OCI-LY1 (cell line): ENCODE measurements around the gene IFT27.

ENCODE experiments used
- H2AFZ ChIP-seq: fragments of 200-600 bp; sonication (generic), shearing (Covaris generic); 2 replicates; pipeline ENCODE4 v1.6.0; 2014; ENCODE audit warnings: antibody characterized with exemption, mild to moderate bottlenecking, low read length
- H3F3A ChIP-seq: fragments of 200-600 bp; sonication (generic), shearing (Covaris generic); 2 replicates; pipeline ENCODE4 v1.6.0; 2014; ENCODE audit warnings: mild to moderate bottlenecking, antibody characterized with exemption, low read length, moderate library complexity; ENCODE audit not compliant: insufficient read depth
- H3K27ac ChIP-seq: fragments of 200-600 bp; sonication (generic); 2 replicates; pipeline ENCODE4 v1.5.1; 2014; ENCODE audit warnings: low read length, mixed run types, mild to moderate bottlenecking, low read depth; ENCODE audit not compliant: poor library complexity, severe bottlenecking
- H3K27me3 ChIP-seq: fragments of 200-600 bp; sonication (generic); 2 replicates; pipeline ENCODE4 v1.6.0; 2014; ENCODE audit warnings: antibody characterized with exemption, mild to moderate bottlenecking, low read length, moderate library complexity; ENCODE audit not compliant: insufficient read depth
- H3K36me3 ChIP-seq: fragments of 200-600 bp; sonication (generic); 2 replicates; pipeline ENCODE4 v1.6.1; 2014; ENCODE audit warnings: mild to moderate bottlenecking, antibody characterized with exemption, low read length, moderate library complexity, mixed read lengths; ENCODE audit not compliant: insufficient read depth
- H3K4me1 ChIP-seq: fragments of 200-600 bp; sonication (generic); 2 replicates; pipeline ENCODE4 v1.5.1; 2014; ENCODE audit warnings: mild to moderate bottlenecking, low read length, moderate library complexity; ENCODE audit not compliant: insufficient read depth, severe bottlenecking
- H3K4me2 ChIP-seq: fragments of 200-600 bp; sonication (generic), shearing (Covaris generic); 2 replicates; pipeline ENCODE4 v1.6.1; 2014; ENCODE audit warnings: low read length
- H3K4me3 ChIP-seq: fragments of 200-600 bp; sonication (generic); 2 replicates; pipeline ENCODE4 v1.5.1; 2014; ENCODE audit warnings: low read length, low read depth, mild to moderate bottlenecking, mixed read lengths; ENCODE audit not compliant: poor library complexity, severe bottlenecking
- H3K79me2 ChIP-seq: fragments of 200-600 bp; shearing (Covaris generic); 2 replicates; pipeline ENCODE4 v1.6.1; 2016; ENCODE audit warnings: mixed run types, low read length, mixed read lengths; ENCODE audit not compliant: insufficient read depth
- H3K9ac ChIP-seq: fragments of 200-600 bp; sonication (generic), shearing (Covaris generic); 2 replicates; pipeline ENCODE4 v1.6.1; 2014; ENCODE audit warnings: mild to moderate bottlenecking, low read length, mixed read lengths
- H3K9me2 ChIP-seq: fragments of 200-600 bp; sonication (generic), shearing (Covaris generic); 2 replicates; pipeline ENCODE4 v1.6.1; 2014; ENCODE audit warnings: low read depth, mild to moderate bottlenecking, low read length, mixed read lengths
- H3K9me3 ChIP-seq: fragments of 200-600 bp; shearing (Covaris generic); 2 replicates; pipeline ENCODE4 v1.6.1; 2014; ENCODE audit warnings: low read length, mixed read lengths
- H4K20me1 ChIP-seq: fragments of 200-600 bp; sonication (generic), shearing (Covaris generic); 2 replicates; pipeline ENCODE4 v1.6.0; 2016; ENCODE audit warnings: mild to moderate bottlenecking, low read length; ENCODE audit not compliant: insufficient read depth
- EZH2 ChIP-seq: fragments of 200-600 bp; sonication (generic), shearing (Covaris generic); IDR thresholded peaks from 2 replicates; pipeline ENCODE4 v1.8.0; 2017; ENCODE audit warnings: borderline replicate concordance, mixed run types, mild to moderate bottlenecking, antibody characterized with exemption, low read length, moderate library complexity, mixed read lengths
- TF ChIP-seq, protein P1 (sequence below): fragments of 200-600 bp; sonication (generic), shearing (Covaris generic); IDR thresholded peaks from 2 replicates; pipeline ENCODE4 v1.5.1; 2017; ENCODE audit warnings: mild to moderate bottlenecking, antibody characterized with exemption, low read length, moderate library complexity, mixed read lengths

Gene IFT27

DNA sequence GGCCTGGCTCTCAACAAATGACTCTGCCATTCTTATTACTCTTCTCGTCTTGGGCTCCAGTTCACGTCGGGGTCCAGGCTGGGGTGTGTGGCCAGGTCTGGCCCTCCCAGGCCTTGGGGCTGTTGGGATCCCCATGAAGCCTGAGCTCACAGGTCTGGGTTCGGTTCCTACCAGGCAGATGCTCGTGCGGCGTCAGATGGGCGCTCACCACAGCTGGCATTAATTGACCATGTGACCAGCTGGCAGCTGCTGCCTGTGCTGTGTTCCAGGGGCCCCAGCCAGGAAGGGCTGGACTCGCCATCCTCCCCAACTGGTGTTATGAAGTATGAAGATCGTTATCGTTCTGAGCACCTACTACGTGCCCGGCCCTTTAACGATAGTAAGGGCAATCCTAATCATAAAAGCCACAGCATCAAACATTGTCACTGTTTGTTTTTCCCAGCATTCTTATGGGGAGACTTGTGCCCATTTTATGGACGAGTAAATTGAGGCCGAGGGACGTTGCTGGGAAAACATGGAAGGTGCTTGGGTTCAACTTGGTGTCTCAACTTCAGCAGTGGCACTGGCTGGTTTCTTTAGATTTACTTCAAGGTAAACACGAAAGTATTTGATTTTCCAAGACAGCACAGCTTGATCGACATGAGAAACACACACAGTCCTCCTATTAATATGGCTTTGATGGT, 45.6 kb downstream of the IFT27 start:
- no peaks in the 10 kb centered on the region for H3K4me1 ChIP-seq
- H2AFZ ChIP-seq = no peak overlapping the region
- H3K79me2 ChIP-seq = no peaks in the 10 kb centered on the region
- TF ChIP-seq EZH2 = no peak
- TF ChIP-seq, protein P1, sequence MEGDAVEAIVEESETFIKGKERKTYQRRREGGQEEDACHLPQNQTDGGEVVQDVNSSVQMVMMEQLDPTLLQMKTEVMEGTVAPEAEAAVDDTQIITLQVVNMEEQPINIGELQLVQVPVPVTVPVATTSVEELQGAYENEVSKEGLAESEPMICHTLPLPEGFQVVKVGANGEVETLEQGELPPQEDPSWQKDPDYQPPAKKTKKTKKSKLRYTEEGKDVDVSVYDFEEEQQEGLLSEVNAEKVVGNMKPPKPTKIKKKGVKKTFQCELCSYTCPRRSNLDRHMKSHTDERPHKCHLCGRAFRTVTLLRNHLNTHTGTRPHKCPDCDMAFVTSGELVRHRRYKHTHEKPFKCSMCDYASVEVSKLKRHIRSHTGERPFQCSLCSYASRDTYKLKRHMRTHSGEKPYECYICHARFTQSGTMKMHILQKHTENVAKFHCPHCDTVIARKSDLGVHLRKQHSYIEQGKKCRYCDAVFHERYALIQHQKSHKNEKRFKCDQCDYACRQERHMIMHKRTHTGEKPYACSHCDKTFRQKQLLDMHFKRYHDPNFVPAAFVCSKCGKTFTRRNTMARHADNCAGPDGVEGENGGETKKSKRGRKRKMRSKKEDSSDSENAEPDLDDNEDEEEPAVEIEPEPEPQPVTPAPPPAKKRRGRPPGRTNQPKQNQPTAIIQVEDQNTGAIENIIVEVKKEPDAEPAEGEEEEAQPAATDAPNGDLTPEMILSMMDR = no peak
- H3K27me3 ChIP-seq = no peaks in the 10 kb centered on the region; the same call in 1 of the 2 replicates
- H3K9ac ChIP-seq = no peak overlapping the region
- no peak overlapping the region for H3K4me3 ChIP-seq
- no peaks in the 10 kb centered on the region for H3K36me3 ChIP-seq
- no peaks in the 10 kb centered on the region for H3K9me2 ChIP-seq
- H3K4me2 ChIP-seq = no peak overlapping the region
- H3K27ac ChIP-seq = no peak overlapping the region
- no peaks in the 10 kb centered on the region for H4K20me1 ChIP-seq
- H3K9me3 ChIP-seq = no peaks in the 10 kb centered on the region
- H3F3A ChIP-seq = no peaks in the 10 kb centered on the region

DNA sequence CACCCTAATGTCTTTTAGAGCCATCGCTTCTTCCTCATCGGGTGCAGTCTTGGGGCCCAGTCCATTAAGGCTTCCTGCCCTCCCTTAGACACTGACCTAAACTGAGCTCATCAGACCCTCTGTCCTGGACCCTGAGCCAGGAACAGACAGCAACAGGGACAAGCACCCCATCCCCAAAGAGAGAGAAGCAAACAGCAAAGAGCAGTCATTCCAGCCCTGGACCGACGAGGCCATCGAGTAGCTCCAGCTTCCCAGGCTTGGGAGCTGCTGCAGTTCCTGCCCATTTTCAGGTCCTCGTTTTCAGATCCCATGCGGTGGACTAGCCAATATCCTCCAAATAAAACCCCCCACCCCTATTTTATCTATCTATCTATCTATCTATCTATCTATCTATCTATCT, 46.6 kb downstream of the IFT27 start:
- Histone ChIP-seq H3K27me3 (no peaks in the 10 kb centered on the region; the same call in 1 of the 2 replicates), H3K4me1 (no peaks in the 10 kb centered on the region)

DNA sequence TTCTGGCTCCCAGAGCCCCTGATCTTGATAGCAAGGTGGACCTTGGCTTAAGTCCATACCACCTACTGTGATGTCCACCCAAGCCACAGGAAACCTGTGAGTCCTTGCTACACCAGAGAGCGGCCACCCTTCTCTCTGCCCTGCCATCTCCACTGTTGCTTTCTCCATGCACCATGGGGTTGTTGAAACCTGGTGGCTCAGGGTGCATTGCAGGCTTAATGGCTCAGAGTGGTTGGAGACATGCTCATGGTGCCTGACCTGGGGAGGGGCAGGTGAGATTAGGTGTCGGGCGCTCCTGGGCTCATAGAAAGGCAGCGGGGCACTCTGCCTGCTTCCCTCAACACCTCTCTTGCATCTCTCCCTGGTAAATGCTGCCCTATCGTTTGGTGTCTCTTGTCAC, 47.4 kb downstream of the IFT27 start:
- Histone ChIP-seq H3K27me3 (no peaks in the 10 kb centered on the region; the same call in 1 of the 2 replicates), H3K4me3 (no peak overlapping the region), H4K20me1 (no peaks in the 10 kb centered on the region), H3K9ac (no peak overlapping the region), H3F3A (no peaks in the 10 kb centered on the region), H3K4me2 (no peak overlapping the region), H3K4me1 (no peaks in the 10 kb centered on the region), H3K27ac (no peak overlapping the region), H3K9me2 (no peaks in the 10 kb centered on the region), H3K79me2 (no peaks in the 10 kb centered on the region), H2AFZ (no peak overlapping the region), H3K36me3 (no peaks in the 10 kb centered on the region), H3K9me3 (no peaks in the 10 kb centered on the region)
- TF ChIP-seq, protein P1 = no peak
- no peak for TF ChIP-seq EZH2

More for the DNA sequence above, 46.6 kb downstream of the IFT27 start:
- Histone ChIP-seq H3K4me3 (no peak overlapping the region), H3K9me3 (no peaks in the 10 kb centered on the region), H3K79me2 (no peaks in the 10 kb centered on the region), H3K9me2 (no peaks in the 10 kb centered on the region), H4K20me1 (no peaks in the 10 kb centered on the region), H3K27ac (no peak overlapping the region), H3K4me2 (no peak overlapping the region), H2AFZ (no peak overlapping the region), H3K9ac (no peak overlapping the region), H3K36me3 (no peaks in the 10 kb centered on the region), H3F3A (no peaks in the 10 kb centered on the region)
- TF ChIP-seq, protein P1 = no peak
- TF ChIP-seq EZH2 = no peak
